Chondrocyte (in vitro differentiated cells): ENCODE results near the gene PIF1. TPM values are rescaled to one million over a fixed set of nuclear protein-coding genes. Genes with fewer than 3 reads are reported as not detected.
A peak's percentile ranks its signal among the peaks of the same experiment; 100 is the strongest.

Source experiments
- DNase-seq: peaks from one replicate; pipeline ENCODE4 v3.0.0; 2021; ENCODE audit warnings: mixed read lengths, low spot score
- H3K27ac Mint-ChIP-seq: one replicate; pipeline ENCODE4 v1.8.0; 2021; ENCODE audit warnings: mild to moderate bottlenecking, moderate library complexity, mixed read lengths; ENCODE audit not compliant: unreplicated experiment
- H3K27me3 Mint-ChIP-seq: 2 replicates; pipeline ENCODE4 v1.8.0; 2021; ENCODE audit warnings: low read depth, mixed read lengths
- H3K36me3 Mint-ChIP-seq: 2 replicates; pipeline ENCODE4 v1.8.0; 2021; ENCODE audit warnings: low read depth, mixed read lengths
- H3K4me1 Mint-ChIP-seq: 2 replicates; pipeline ENCODE4 v1.8.0; 2021; ENCODE audit warnings: low read depth, mild to moderate bottlenecking, mixed read lengths
- H3K4me3 Mint-ChIP-seq: one replicate; pipeline ENCODE4 v1.8.0; 2021; ENCODE audit warnings: mild to moderate bottlenecking, moderate library complexity, mixed read lengths; ENCODE audit not compliant: unreplicated experiment
- H3K9me3 Mint-ChIP-seq: 2 replicates; pipeline ENCODE4 v1.8.0; 2021; ENCODE audit warnings: low read depth, mixed read lengths
- total RNA-seq: library from RNA; stranded (reverse); gene quantifications from 3 replicates; pipeline ENCODE4 v1.2.1, GENCODE V29; 2021
- TF ChIP-seq, protein P1 (sequence below): fragments of 200-600 bp; sonication (generic); IDR thresholded peaks from 2 replicates; pipeline ENCODE4 v1.5.0; 2021; ENCODE audit warnings: antibody characterized with exemption, mild to moderate bottlenecking, moderate library complexity

Gene PIF1
- total RNA-seq, 1 donor from 2014 or later: 6.1 TPM

DNA sequence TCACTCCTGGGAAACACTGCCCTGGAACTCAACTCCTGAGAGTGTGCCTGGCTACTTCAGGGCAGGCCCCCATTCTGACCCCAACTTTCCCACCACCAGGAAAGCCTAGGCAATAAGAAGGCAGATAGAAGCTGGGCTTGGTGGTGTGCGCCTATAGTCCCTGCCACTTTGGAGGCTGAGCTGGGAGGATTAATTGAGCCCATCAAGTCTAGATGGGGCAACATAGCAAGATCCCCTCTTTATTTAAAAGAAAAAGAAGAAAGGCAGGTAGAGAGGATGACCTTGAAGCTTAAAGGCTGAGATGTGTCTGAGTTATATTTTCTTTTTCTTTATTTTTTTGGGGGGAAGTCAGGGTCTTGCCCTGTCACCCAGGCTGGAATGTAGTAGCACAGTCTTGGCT lies 45.8 kb downstream of the PIF1 start:
- no peak for DNase-seq
- Mint-ChIP-seq H3K27ac (no peak overlapping the region), H3K36me3 (no peaks in the 10 kb centered on the region), H3K9me3 (no peaks in the 10 kb centered on the region), H3K27me3 (no peaks in the 10 kb centered on the region), H3K4me3 (no peak overlapping the region), H3K4me1 (peaks cover 2% of the 10 kb centered on the region)
- TF ChIP-seq, protein P1, sequence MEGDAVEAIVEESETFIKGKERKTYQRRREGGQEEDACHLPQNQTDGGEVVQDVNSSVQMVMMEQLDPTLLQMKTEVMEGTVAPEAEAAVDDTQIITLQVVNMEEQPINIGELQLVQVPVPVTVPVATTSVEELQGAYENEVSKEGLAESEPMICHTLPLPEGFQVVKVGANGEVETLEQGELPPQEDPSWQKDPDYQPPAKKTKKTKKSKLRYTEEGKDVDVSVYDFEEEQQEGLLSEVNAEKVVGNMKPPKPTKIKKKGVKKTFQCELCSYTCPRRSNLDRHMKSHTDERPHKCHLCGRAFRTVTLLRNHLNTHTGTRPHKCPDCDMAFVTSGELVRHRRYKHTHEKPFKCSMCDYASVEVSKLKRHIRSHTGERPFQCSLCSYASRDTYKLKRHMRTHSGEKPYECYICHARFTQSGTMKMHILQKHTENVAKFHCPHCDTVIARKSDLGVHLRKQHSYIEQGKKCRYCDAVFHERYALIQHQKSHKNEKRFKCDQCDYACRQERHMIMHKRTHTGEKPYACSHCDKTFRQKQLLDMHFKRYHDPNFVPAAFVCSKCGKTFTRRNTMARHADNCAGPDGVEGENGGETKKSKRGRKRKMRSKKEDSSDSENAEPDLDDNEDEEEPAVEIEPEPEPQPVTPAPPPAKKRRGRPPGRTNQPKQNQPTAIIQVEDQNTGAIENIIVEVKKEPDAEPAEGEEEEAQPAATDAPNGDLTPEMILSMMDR: no peak

DNA sequence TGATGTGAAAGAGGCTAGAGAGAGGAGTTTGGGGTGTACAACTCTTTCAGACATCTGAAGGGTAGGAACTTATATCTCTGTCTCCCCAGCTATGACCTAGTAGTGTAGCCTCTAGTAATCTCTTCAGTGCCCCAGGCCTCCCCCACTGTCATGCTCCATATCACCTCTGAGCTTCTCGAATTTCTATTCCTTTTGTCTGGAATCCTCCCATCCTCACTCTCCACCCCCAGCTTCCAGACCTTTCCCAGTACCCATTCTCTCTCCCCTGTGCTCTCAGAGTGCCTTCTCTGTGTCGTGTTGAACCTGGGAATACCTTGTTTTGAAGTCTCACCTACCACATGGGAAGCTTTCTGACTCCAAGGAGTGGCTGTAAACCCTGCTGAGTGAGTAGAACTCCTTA lies 46.4 kb downstream of the PIF1 start:
- Mint-ChIP-seq H3K27me3 (no peaks in the 10 kb centered on the region), H3K4me3 (no peak overlapping the region), H3K27ac (no peak overlapping the region), H3K9me3 (no peaks in the 10 kb centered on the region), H3K4me1 (peaks cover 6% of the 10 kb centered on the region), H3K36me3 (no peaks in the 10 kb centered on the region)
- TF ChIP-seq, protein P1: no peak
- no peak for DNase-seq

- no peaks in the 10 kb centered on the region for H3K36me3 Mint-ChIP-seq
- no peaks in the 10 kb centered on the region for H3K9me3 Mint-ChIP-seq
- H3K27me3 Mint-ChIP-seq: no peaks in the 10 kb centered on the region
- H3K4me3 Mint-ChIP-seq: peak overlapping the region; percentile 74
- no peak for DNase-seq
- TF ChIP-seq, protein P1: no peak
- H3K4me1 Mint-ChIP-seq: peaks cover 6% of the 10 kb centered on the region
- H3K27ac Mint-ChIP-seq: no peak overlapping the region
Observed at GRCh38 chr15:64776402-64776786, 49.1 kb downstream of the PIF1 start.

- no peaks in the 10 kb centered on the region for H3K36me3 Mint-ChIP-seq
- peak within 1 kb of the TSS; percentile 74 for H3K4me3 Mint-ChIP-seq
- H3K4me1 Mint-ChIP-seq: peaks cover 6% of the 10 kb centered on the region
- no peak for DNase-seq
- H3K27me3 Mint-ChIP-seq: no peaks in the 10 kb centered on the region
- no peaks in the 10 kb centered on the region for H3K9me3 Mint-ChIP-seq
- peak within 1 kb of the TSS; percentile 41 for H3K27ac Mint-ChIP-seq
- TF ChIP-seq, protein P1: no peak
Observed at GRCh38 chr15:64775551-64776401, 49.7 kb downstream of the PIF1 start, which contains the start of gene RBPMS2. Gene RBPMS2, minus strand, starts transcription at chr15:64775589. Its CDS starts 270 bp downstream, at chr15:64775319.

- H3K36me3 Mint-ChIP-seq: no peaks in the 10 kb centered on the region
- DNase-seq: no peak
- TF ChIP-seq, protein P1: no peak
- H3K27ac Mint-ChIP-seq: no peak overlapping the region
- no peaks in the 10 kb centered on the region for H3K27me3 Mint-ChIP-seq
- peak overlapping the region; percentile 57 for H3K4me3 Mint-ChIP-seq
- no peaks in the 10 kb centered on the region for H3K9me3 Mint-ChIP-seq
- peaks cover 6% of the 10 kb centered on the region for H3K4me1 Mint-ChIP-seq
Observed at GRCh38 chr15:64774629-64775493, 50.6 kb downstream of the PIF1 start.
